Stimulated activated CD8-positive, alpha-beta memory T cell treated with anti-CD3 and anti-CD28 coated beads, Interleukin-7, amount 100 ng/mL, for 1 hour (primary cell): ENCODE results near the gene PCID2.
"Not testable (repeated sequence)": the region's sequence is repeated elsewhere in the genome, so short reads cannot be mapped to it uniquely, and the experiment has no call there.

Source experiments
- DNase-seq, 2 donors: peaks; one replicate each; pipeline ENCODE4 v3.0.0-alpha.2; 2020; ENCODE audit warnings: low read depth in 2 of 2

Gene PCID2

GRCh38 chr13:113166266-113166665 is 42.2 kb downstream of the PCID2 start:
- no peak for DNase-seq

GRCh38 chr13:113164492-113164891 is 44.0 kb downstream of the PCID2 start:
- DNase-seq = no peak

GRCh38 chr13:113162783-113163685 is 45.4 kb downstream of the PCID2 start:
- no peak for DNase-seq

- DNase-seq = not testable (repeated sequence)
Observed at GRCh38 chr13:113161975-113162374, 46.5 kb downstream of the PCID2 start.

- DNase-seq = no peak
Observed at GRCh38 chr13:113161433-113161832, 47.0 kb downstream of the PCID2 start.

- DNase-seq = no peak
Observed at GRCh38 chr13:113160983-113161382, 47.5 kb downstream of the PCID2 start.

GRCh38 chr13:113159701-113160100 is 48.8 kb downstream of the PCID2 start:
- DNase-seq = no peak

- DNase-seq = no peak
Observed at GRCh38 chr13:113158946-113159345, 49.5 kb downstream of the PCID2 start.

GRCh38 chr13:113157929-113158747 is 50.3 kb downstream of the PCID2 start, which contains the start of gene PROZ:
Gene PROZ (plus strand): TSS chr13:113158648. CDS start chr13:113158661, 13 bp downstream.
- no peak for DNase-seq

- DNase-seq = no peak
Observed at GRCh38 chr13:113157206-113157928, 51.1 kb downstream of the PCID2 start.

GRCh38 chr13:113155982-113156655 is 52.4 kb downstream of the PCID2 start:
- no peak for DNase-seq

GRCh38 chr13:113155201-113155600 is 53.3 kb downstream of the PCID2 start:
- DNase-seq = no peak

GRCh38 chr13:113153810-113154748 is 54.4 kb downstream of the PCID2 start:
- DNase-seq = peak; percentile 32 to 57

- DNase-seq = no peak
Observed at GRCh38 chr13:113152984-113153809, 55.3 kb downstream of the PCID2 start.

GRCh38 chr13:113152691-113152983 is 55.8 kb downstream of the PCID2 start:
- DNase-seq = no peak

GRCh38 chr13:113151745-113152690 is 56.5 kb downstream of the PCID2 start:
- no peak for DNase-seq

GRCh38 chr13:113150550-113151365 is 57.7 kb downstream of the PCID2 start:
- no peak for DNase-seq
